ENCODE results near the gene ZNRF3. TPM values are rescaled to one million over a fixed set of nuclear protein-coding genes. Genes with fewer than 3 reads are reported as not detected.

Gene ZNRF3
- total and polyA plus RNA-seq, 9 donors, result 7.4 to 24.3 (median 11.6) TPM

DNA sequence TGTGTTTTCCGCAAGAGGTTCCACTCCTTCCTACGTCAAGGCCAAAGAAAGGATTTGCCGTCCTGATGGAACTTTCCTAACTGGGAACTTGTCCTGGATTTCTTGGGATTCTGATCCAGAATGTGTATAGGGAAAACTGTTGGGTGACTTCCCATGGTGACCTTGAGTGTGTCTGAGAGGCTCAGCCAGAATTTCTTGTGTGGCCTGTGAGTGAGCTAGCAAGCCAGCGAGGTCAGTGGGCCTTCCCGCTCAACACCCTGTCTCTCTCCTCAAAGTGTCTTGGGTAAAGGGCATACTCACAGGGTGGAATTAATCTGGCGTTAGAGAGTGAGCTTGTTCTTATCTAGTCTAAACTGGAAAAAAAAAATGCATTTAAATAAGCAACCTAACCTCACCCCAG lies 20.4 kb downstream of the ZNRF3 start:
- peaks cover 30% of the 10 kb centered on the region for H3K4me1 ChIP-seq (ENCODE audit: insufficient read depth)
- 17 to 40% (median 29%) methylated on average over 6 of the region's 6 CpGs for WGBS, 3 donors
- no peaks in the 10 kb centered on the region for H3K36me3 ChIP-seq
- no peaks in the 10 kb centered on the region for H3K9me3 ChIP-seq
- H3K4me3 ChIP-seq, result no peak overlapping the region
- intact Hi-C loops (cut with DNase I), result no loop called here
- peak overlapping the region; percentile 25 to 68 for H3K27ac ChIP-seq
- TF ChIP-seq, protein P1, sequence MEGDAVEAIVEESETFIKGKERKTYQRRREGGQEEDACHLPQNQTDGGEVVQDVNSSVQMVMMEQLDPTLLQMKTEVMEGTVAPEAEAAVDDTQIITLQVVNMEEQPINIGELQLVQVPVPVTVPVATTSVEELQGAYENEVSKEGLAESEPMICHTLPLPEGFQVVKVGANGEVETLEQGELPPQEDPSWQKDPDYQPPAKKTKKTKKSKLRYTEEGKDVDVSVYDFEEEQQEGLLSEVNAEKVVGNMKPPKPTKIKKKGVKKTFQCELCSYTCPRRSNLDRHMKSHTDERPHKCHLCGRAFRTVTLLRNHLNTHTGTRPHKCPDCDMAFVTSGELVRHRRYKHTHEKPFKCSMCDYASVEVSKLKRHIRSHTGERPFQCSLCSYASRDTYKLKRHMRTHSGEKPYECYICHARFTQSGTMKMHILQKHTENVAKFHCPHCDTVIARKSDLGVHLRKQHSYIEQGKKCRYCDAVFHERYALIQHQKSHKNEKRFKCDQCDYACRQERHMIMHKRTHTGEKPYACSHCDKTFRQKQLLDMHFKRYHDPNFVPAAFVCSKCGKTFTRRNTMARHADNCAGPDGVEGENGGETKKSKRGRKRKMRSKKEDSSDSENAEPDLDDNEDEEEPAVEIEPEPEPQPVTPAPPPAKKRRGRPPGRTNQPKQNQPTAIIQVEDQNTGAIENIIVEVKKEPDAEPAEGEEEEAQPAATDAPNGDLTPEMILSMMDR (IDR thresholded peaks at IDR 0.05), result no peak
- no peak for TF ChIP-seq EP300 (IDR thresholded peaks at IDR 0.05)
- no peak for TF ChIP-seq POLR2A (IDR thresholded peaks at IDR 0.05)
- peak; percentile 43 to 64 (median 58) for DNase-seq
- H3K27me3 ChIP-seq, result no peaks in the 10 kb centered on the region

DNA sequence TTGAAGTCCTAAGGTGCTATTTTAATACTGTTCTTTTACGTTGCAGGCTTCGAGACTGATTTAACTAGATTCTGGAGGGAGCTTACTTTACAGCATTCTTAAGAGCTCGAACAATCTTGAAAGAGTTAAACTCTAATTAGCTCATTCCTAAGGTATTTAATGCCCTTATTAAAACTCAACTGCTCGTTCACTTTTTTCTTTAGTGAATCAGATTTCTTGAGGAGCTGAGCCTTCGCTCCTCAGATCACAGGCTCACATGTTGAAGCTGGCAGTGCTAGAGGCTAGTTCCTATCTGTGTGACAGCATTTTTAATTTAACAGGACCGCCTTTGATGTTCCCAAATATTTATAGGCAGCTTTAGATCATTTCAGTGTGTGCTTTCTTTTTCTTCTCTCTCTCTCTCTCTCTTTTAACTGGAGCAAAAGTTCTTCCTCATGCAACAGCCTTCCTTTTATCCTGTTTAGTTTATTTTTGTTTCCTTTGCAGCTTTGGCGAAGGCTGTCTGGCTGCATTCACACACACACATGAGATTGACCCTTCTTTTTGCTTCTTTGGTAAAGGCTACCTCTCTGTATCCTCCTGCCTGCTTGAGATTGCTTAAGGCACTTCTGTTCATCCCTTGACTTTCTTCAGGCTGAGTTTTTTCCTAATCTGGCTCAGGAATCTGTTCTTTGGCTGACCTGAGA lies 21.0 kb downstream of the ZNRF3 start:
- intact Hi-C loops (cut with DNase I), result no loop called here
- peak overlapping the region; percentile 25 to 68 for H3K27ac ChIP-seq
- TF ChIP-seq EP300 (IDR thresholded peaks at IDR 0.05), result no peak
- TF ChIP-seq, protein P1 (IDR thresholded peaks at IDR 0.05), result no peak
- no peak for TF ChIP-seq POLR2A (IDR thresholded peaks at IDR 0.05)
- no peak overlapping the region for H3K4me3 ChIP-seq
- H3K36me3 ChIP-seq, result no peaks in the 10 kb centered on the region
- H3K4me1 ChIP-seq (ENCODE audit: insufficient read depth), result peaks cover 34% of the 10 kb centered on the region
- H3K9me3 ChIP-seq, result no peaks in the 10 kb centered on the region
- peak in 1 of 5 donors; percentile 14 for DNase-seq
- WGBS, 3 donors, result 6 to 16% (median 7%) methylated on average over 7 of the region's 7 CpGs
- no peaks in the 10 kb centered on the region for H3K27me3 ChIP-seq

DNA sequence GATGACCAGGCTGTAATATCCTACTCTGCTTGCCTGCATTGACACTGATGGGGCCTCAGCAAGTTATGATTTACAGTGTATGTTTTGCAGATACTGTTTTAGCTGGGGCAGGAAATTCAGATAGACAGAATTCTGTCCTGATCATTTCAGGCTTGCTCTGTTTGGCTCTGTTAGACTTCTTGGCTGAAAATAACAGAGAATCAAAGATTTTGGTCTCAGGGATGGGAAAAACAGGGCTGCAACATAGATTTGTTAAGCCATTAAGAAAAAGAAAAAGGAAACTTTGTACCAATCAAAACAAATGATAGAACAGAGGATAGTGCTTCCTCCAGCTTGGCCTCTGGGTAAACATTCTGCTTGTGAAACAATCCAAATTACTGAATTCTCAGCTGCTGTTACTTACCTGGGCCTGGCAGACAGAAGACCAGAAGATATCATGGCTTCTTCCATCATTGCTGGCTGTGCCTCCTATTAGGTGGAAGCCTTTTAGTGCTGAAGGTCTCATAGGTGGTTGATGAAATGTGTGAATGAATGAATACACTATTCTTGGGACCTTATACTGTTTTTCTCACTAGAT lies 22.0 kb downstream of the ZNRF3 start:
- TF ChIP-seq, protein P1 (IDR thresholded peaks at IDR 0.05), result no peak
- TF ChIP-seq POLR2A (IDR thresholded peaks at IDR 0.05) (no peak), EP300 (IDR thresholded peaks at IDR 0.05) (no peak)

DNA sequence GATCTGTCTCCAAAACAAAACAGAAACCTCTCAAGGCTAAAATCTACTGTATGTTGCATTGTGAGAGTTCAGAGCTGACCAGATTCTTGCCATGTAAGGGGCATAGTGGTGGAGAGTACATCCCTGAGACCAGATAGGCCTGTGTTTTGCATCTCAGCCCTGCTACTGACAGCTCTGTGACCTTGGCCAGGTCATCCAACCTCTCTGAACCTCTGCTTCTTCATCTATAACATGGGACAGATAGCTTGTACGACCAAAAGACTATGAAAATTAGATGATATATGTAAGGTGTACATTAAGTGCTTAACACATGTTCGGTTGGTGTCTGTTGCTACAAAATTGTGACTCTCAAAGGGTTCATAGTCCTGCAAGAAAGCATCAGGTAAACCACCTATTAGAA lies 22.9 kb downstream of the ZNRF3 start:
- DNase-seq, result no peak
- Histone ChIP-seq H3K27ac (peak overlapping the region in 1 of 2 donors; percentile 30), H3K4me1 (ENCODE audit: insufficient read depth) (peaks cover 46% of the 10 kb centered on the region), H3K36me3 (no peaks in the 10 kb centered on the region), H3K4me3 (no peak overlapping the region), H3K27me3 (no peaks in the 10 kb centered on the region), H3K9me3 (no peaks in the 10 kb centered on the region)
- TF ChIP-seq, protein P1 (IDR thresholded peaks at IDR 0.05), result no peak
- TF ChIP-seq POLR2A (IDR thresholded peaks at IDR 0.05), result no peak
- TF ChIP-seq EP300 (IDR thresholded peaks at IDR 0.05), result no peak
- 83 to 96% (median 93%) methylated on average over 2 of the region's 2 CpGs for WGBS, 3 donors
- intact Hi-C loops (cut with DNase I), result no loop called here

More for the DNA sequence above, 22.0 kb downstream of the ZNRF3 start:
- Histone ChIP-seq H3K36me3 (no peaks in the 10 kb centered on the region), H3K27me3 (no peaks in the 10 kb centered on the region), H3K9me3 (no peaks in the 10 kb centered on the region), H3K4me1 (ENCODE audit: insufficient read depth) (peaks cover 37% of the 10 kb centered on the region), H3K4me3 (no peak overlapping the region), H3K27ac (peak overlapping the region in 1 of 2 donors; percentile 68)
- intact Hi-C loops (cut with DNase I), result no loop called here
- no peak for DNase-seq
